ENCODE results near the gene DELE1.

The DELE1 gene

GRCh38 chr5:141928051-141928450 is 4.4 kb downstream of the DELE1 start:
- no peak for FAIRE-seq

- no peak for FAIRE-seq
Observed at GRCh38 chr5:141929398-141930058, 5.9 kb downstream of the DELE1 start.

- FAIRE-seq = no peak
Observed at GRCh38 chr5:141931694-141932093, 8.0 kb downstream of the DELE1 start.

GRCh38 chr5:141933151-141933550 is 9.5 kb downstream of the DELE1 start:
- no peak for FAIRE-seq

- FAIRE-seq = no peak
Observed at GRCh38 chr5:141934099-141934844, 10.6 kb downstream of the DELE1 start.

- no peak for FAIRE-seq
Observed at GRCh38 chr5:141935538-141935937, 11.9 kb downstream of the DELE1 start.

GRCh38 chr5:141940695-141941271 is 17.1 kb downstream of the DELE1 start:
- no peak for FAIRE-seq

- no peak for FAIRE-seq
Observed at GRCh38 chr5:141941307-141941706, 17.6 kb downstream of the DELE1 start.

- no peak for FAIRE-seq
Observed at GRCh38 chr5:141941779-141942178, 18.1 kb downstream of the DELE1 start.

- no peak for FAIRE-seq
Observed at GRCh38 chr5:141942185-141942857, 18.6 kb downstream of the DELE1 start.

- no peak for FAIRE-seq
Observed at GRCh38 chr5:141944076-141944475, 20.4 kb downstream of the DELE1 start.

GRCh38 chr5:141945511-141946051 is 21.9 kb downstream of the DELE1 start:
- no peak for FAIRE-seq

GRCh38 chr5:141947316-141947715 is 23.6 kb downstream of the DELE1 start:
- FAIRE-seq = no peak

GRCh38 chr5:141948812-141949211 is 25.1 kb downstream of the DELE1 start:
- FAIRE-seq = no peak

- no peak for FAIRE-seq
Observed at GRCh38 chr5:141949511-141949910, 25.8 kb downstream of the DELE1 start.

GRCh38 chr5:141950207-141951005 is 26.7 kb downstream of the DELE1 start:
- no peak for FAIRE-seq

- FAIRE-seq = no peak
Observed at GRCh38 chr5:141951332-141951781, 27.7 kb downstream of the DELE1 start.

- FAIRE-seq = no peak
Observed at GRCh38 chr5:141952020-141952419, 28.3 kb downstream of the DELE1 start.

GRCh38 chr5:141954194-141954593 is 30.5 kb downstream of the DELE1 start:
- no peak for FAIRE-seq

GRCh38 chr5:141957367-141957996 is 33.8 kb downstream of the DELE1 start:
- FAIRE-seq = no peak

- FAIRE-seq = no peak
Observed at GRCh38 chr5:141958113-141958512, 34.4 kb downstream of the DELE1 start, which contains the start of gene PCDH12. TSS of gene PCDH12 (minus strand) at chr5:141958202. CDS start at chr5:141957851, 351 bp downstream.

All from colon (tissue), 2 donors.